ENCODE data around the gene OMP. TPM values are rescaled to one million over a fixed set of nuclear protein-coding genes. Genes with fewer than 3 reads are reported as not detected.

The OMP gene
- total and polyA plus RNA-seq, 2 of the 4 experiments (the other 2 are of a cell fraction), result 0.27 TPM; not detected in 1

DNA sequence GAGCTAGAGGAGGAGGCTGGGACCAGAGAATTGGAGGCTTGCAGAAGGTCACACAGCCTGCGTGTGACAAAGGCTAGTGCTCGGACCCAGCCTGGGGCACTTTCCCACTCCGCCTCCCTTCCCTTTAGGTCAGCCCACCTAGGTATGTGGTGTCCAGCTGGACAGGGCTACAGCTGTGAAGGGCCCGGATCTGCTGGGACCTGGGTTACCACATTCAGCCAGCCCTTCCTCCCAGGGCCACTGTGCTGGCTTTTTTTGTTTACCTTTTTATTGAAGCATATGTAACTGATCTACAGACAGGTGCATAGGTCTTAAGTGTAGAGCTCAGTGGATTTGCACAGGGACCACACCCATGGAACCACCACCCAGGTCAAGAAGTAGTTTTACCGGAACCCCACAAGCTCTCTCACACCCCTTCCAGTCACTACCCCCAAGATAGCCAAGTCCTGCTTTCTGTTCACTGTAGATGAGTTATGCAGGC, 27.2 kb upstream of the OMP start:
- no peak overlapping the region for H3K4me2 ChIP-seq (ENCODE audit: low read depth, low read length)
- no peak overlapping the region for H2BK120ac ChIP-seq (ENCODE audit: low read depth, low read length)
- H2AK5ac ChIP-seq (ENCODE audit: low read depth, low read length), result no peak overlapping the region
- H4K8ac ChIP-seq (ENCODE audit: low read depth in 2 of 2, low read length in 2 of 2), result no peak overlapping the region
- H2BK15ac ChIP-seq (ENCODE audit: low read depth, low read length), result no peak overlapping the region
- no peak overlapping the region for H3K9ac ChIP-seq (ENCODE audit: low read depth, low read length)
- no peak overlapping the region for H4K5ac ChIP-seq (ENCODE audit: low read depth, low read length)
- DNase-seq (no peak), ATAC-seq (ENCODE audit: low read depth) (no peak)
- no peak overlapping the region for H2BK20ac ChIP-seq (ENCODE audit: low read depth, low read length)
- no peak overlapping the region for H3K27ac ChIP-seq (ENCODE audit: insufficient read depth, low read length)
- H2AK9ac ChIP-seq (replicated peaks; ENCODE audit: low read depth, low read length, poor library complexity), result no peak overlapping the region
- no TSS peak for BruUV-seq (replicated peaks)
- no peak overlapping the region for H3K18ac ChIP-seq (ENCODE audit: low read depth, low read length)
- no peaks in the 10 kb centered on the region for H3K36me3 ChIP-seq (ENCODE audit: control insufficient read depth, insufficient read depth, low read length)
- H3K14ac ChIP-seq (replicated peaks; ENCODE audit: low read depth, low read length), result no peak overlapping the region
- intact Hi-C loops (cut with micrococcal nuclease), result no loop called here
- no peak overlapping the region for H3K4me3 ChIP-seq (ENCODE audit: insufficient read depth, low read depth, low read length)
- no peaks in the 10 kb centered on the region for H3K27me3 ChIP-seq (ENCODE audit: control insufficient read depth, insufficient read depth, low read length)
- H3K4me1 ChIP-seq (ENCODE audit: control insufficient read depth, insufficient read depth, low read length), result peaks cover 32% of the 10 kb centered on the region
- H4K91ac ChIP-seq (ENCODE audit: insufficient read depth, low read depth, low read length), result no peak overlapping the region
- H3K56ac ChIP-seq (ENCODE audit: extremely low read depth, insufficient read depth, low read length), result no peak overlapping the region
- dilution Hi-C loops (cut with HindIII; ENCODE audit: low sequenced_read_pairs, unreplicated experiment), result no loop called here
- H3K23ac ChIP-seq (ENCODE audit: low read depth, low read length), result no peak overlapping the region
- H2BK5ac ChIP-seq (ENCODE audit: low read depth, low read length, poor library complexity, severe bottlenecking), result no peak overlapping the region
- H3K4ac ChIP-seq (ENCODE audit: low read depth, low read length), result no peak overlapping the region
- H2AFZ ChIP-seq (replicated peaks; ENCODE audit: low read length, poor library complexity), result no peak overlapping the region
- peaks cover 24% of the 10 kb centered on the region for H3K9me1 ChIP-seq (ENCODE audit: insufficient read depth, low read length)
- in situ Hi-C loops (cut with MboI; ENCODE audit: low sequenced_read_pairs), result no loop called here
- 100% methylated on average over 2 of the region's 5 CpGs; no CpG with 5 or more reads in 1 of the 2 experiments for WGBS, 2 experiments (ENCODE audit: extremely low coverage in 2 of 2, insufficient read length in 1 of 2)
- TF ChIP-seq MAFK (IDR thresholded peaks at IDR 0.05; ENCODE audit: low read depth, low read length), result no peak
- no peak for TF ChIP-seq SMC3 (IDR thresholded peaks at IDR 0.05; ENCODE audit: low read depth, low read length)
- no peak for TF ChIP-seq RAD21 (IDR thresholded peaks at IDR 0.05; ENCODE audit: low read length)
- TF ChIP-seq, protein P1, sequence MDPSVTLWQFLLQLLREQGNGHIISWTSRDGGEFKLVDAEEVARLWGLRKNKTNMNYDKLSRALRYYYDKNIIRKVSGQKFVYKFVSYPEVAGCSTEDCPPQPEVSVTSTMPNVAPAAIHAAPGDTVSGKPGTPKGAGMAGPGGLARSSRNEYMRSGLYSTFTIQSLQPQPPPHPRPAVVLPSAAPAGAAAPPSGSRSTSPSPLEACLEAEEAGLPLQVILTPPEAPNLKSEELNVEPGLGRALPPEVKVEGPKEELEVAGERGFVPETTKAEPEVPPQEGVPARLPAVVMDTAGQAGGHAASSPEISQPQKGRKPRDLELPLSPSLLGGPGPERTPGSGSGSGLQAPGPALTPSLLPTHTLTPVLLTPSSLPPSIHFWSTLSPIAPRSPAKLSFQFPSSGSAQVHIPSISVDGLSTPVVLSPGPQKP (IDR thresholded peaks at IDR 0.05; ENCODE audit: borderline replicate concordance, low read depth, low read length), result no peak
- TF ChIP-seq CEBPB (IDR thresholded peaks at IDR 0.05; ENCODE audit: low read depth, low read length), result no peak
- TF ChIP-seq RCOR1 (IDR thresholded peaks at IDR 0.05; ENCODE audit: insufficient replicate concordance, low read length), result no peak
- no peak for TF ChIP-seq FOS (IDR thresholded peaks at IDR 0.05; ENCODE audit: low read depth, low read length)
- TF ChIP-seq, protein P2, sequence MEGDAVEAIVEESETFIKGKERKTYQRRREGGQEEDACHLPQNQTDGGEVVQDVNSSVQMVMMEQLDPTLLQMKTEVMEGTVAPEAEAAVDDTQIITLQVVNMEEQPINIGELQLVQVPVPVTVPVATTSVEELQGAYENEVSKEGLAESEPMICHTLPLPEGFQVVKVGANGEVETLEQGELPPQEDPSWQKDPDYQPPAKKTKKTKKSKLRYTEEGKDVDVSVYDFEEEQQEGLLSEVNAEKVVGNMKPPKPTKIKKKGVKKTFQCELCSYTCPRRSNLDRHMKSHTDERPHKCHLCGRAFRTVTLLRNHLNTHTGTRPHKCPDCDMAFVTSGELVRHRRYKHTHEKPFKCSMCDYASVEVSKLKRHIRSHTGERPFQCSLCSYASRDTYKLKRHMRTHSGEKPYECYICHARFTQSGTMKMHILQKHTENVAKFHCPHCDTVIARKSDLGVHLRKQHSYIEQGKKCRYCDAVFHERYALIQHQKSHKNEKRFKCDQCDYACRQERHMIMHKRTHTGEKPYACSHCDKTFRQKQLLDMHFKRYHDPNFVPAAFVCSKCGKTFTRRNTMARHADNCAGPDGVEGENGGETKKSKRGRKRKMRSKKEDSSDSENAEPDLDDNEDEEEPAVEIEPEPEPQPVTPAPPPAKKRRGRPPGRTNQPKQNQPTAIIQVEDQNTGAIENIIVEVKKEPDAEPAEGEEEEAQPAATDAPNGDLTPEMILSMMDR (conservative IDR thresholded peaks at IDR 0.05; ENCODE audit: low read depth, low read length), result no peak
- TF ChIP-seq MXI1 (IDR thresholded peaks at IDR 0.05; ENCODE audit: borderline replicate concordance, low read depth, low read length), result no peak
- no peak for TF ChIP-seq POLR2A (IDR thresholded peaks at IDR 0.05; ENCODE audit: low read depth, low read length)
- no peak for TF ChIP-seq MAZ (IDR thresholded peaks at IDR 0.05; ENCODE audit: borderline replicate concordance, low read depth, low read length)
- TF ChIP-seq CHD1 (IDR thresholded peaks at IDR 0.05; ENCODE audit: low read depth, low read length), result no peak
- no peak for TF ChIP-seq RFX5 (IDR thresholded peaks at IDR 0.05; ENCODE audit: low read depth, low read length)
- TF ChIP-seq BHLHE40 (IDR thresholded peaks at IDR 0.05; ENCODE audit: low read depth, low read length), result no peak
- no peak for TF ChIP-seq NFE2L2 (IDR thresholded peaks at IDR 0.05; ENCODE audit: low read depth, low read length)
- TF ChIP-seq USF2 (IDR thresholded peaks at IDR 0.05; ENCODE audit: low read depth, low read length), result no peak
- H3K9me3 ChIP-seq (ENCODE audit: control insufficient read depth, insufficient read depth, low read length), result no peaks in the 10 kb centered on the region
- H4K20me1 ChIP-seq (ENCODE audit: insufficient read depth, low read length), result peaks cover 11% of the 10 kb centered on the region
- ChIA-PET POLR2A (ENCODE audit: unreplicated experiment) (no interaction called here), CTCF (interaction anchor here (0.6 kb wide), 1 partner anchor 155 kb away, joined by 3 read pairs; no protein-coding TSS in a partner anchor)
- peaks cover 17 to 39% of the 10 kb centered on the region in 2 experiments for H3K79me1 ChIP-seq (ENCODE audit: low read depth in 1 of 2, low read length in 2 of 2)

Data from IMR-90 (cell line).